GM12878 (cell line): Measurements from ENCODE around the gene SUSD2.

ENCODE experiments used
- ATF3 ChIP-seq: IDR thresholded peaks from 2 replicates; pipeline ENCODE4 v1.6.1; 2011; ENCODE audit warnings: low read depth, mild to moderate bottlenecking, low read length, moderate library complexity, borderline replicate concordance; ENCODE audit errors: extremely low read depth
- BHLHE40 ChIP-seq, 2 experiments: fragments of 450-650 bp in 1 of 2; IDR thresholded peaks; 2 replicates each; pipeline ENCODE4 v1.6.1; 2011 to 2017; ENCODE audit warnings: low read depth in 2 of 2, borderline replicate concordance in 1 of 2, improper control_type of control experiment in 1 of 2, low read length in 1 of 2, mild to moderate bottlenecking in 1 of 2
- CTCF ChIP-seq, 3 experiments: IDR thresholded peaks in 2 of 3; conservative IDR thresholded peaks in 1 of 3; 2 replicates each; pipeline ENCODE4 v1.5.1; 2011; ENCODE audit warnings: low read depth in 3 of 3, low read length in 3 of 3, mild to moderate bottlenecking in 3 of 3, control low read depth in 2 of 3, moderate library complexity in 2 of 3, inconsistent platforms in 1 of 3, mixed read lengths in 1 of 3; ENCODE audit not compliant: control insufficient read depth in 2 of 3, insufficient read depth in 1 of 3; ENCODE audit errors: extremely low read depth in 1 of 3
- EZH2 ChIP-seq: IDR thresholded peaks from 2 replicates; pipeline ENCODE4 v1.6.1; 2012; ENCODE audit warnings: low read depth, mild to moderate bottlenecking, control low read depth, inconsistent platforms, low read length, borderline replicate concordance; ENCODE audit not compliant: control insufficient read depth
- IKZF2 ChIP-seq, 2 experiments: fragments of 450-650 bp; IDR thresholded peaks; 2 replicates each; pipeline ENCODE4 v1.6.1; 2017; ENCODE audit warnings: mild to moderate bottlenecking in 2 of 2, moderate library complexity in 2 of 2
- JUND ChIP-seq: IDR thresholded peaks from 2 replicates; pipeline ENCODE4 v1.6.1; 2012; ENCODE audit warnings: low read depth, mild to moderate bottlenecking, low read length, improper control_type of control experiment, moderate library complexity
- POLR2AphosphoS5 ChIP-seq: IDR thresholded peaks from 2 replicates; pipeline ENCODE4 v1.6.1; 2011; ENCODE audit warnings: mild to moderate bottlenecking, low read length, inconsistent platforms
- TAF1 ChIP-seq: IDR thresholded peaks from 2 replicates; pipeline ENCODE4 v1.6.1; 2011; ENCODE audit warnings: mild to moderate bottlenecking, low read depth, low read length, borderline replicate concordance
- YY1 ChIP-seq: IDR thresholded peaks from 2 replicates; pipeline ENCODE4 v1.6.1; 2011; ENCODE audit warnings: low read depth, mild to moderate bottlenecking, low read length
- ZNF384 ChIP-seq: IDR thresholded peaks from 2 replicates; pipeline ENCODE4 v1.6.1; 2012; ENCODE audit warnings: low read depth, mild to moderate bottlenecking, low read length, improper control_type of control experiment, borderline replicate concordance

GRCh38 chr22:24208012-24208749 lies 26.9 kb downstream of the SUSD2 start:
- TF ChIP-seq CTCF (IDR thresholded peaks at IDR 0.05 in 2 of 3, conservative IDR thresholded peaks at IDR 0.05 in 1 of 3; ENCODE audit: control insufficient read depth in 2 of 3, extremely low read depth in 1 of 3, insufficient read depth in 1 of 3, low read depth in 3 of 3, low read length in 3 of 3) = no peak
- TF ChIP-seq IKZF2 (IDR thresholded peaks at IDR 0.05) = no peak
- TF ChIP-seq ZNF384 = no peak
- TF ChIP-seq EZH2 = no peak
- no peak for TF ChIP-seq JUND
- no peak for TF ChIP-seq ATF3
- no peak for TF ChIP-seq TAF1
- no peak for TF ChIP-seq BHLHE40 (IDR thresholded peaks at IDR 0.05; ENCODE audit: borderline replicate concordance in 1 of 2, low read depth in 2 of 2, low read length in 1 of 2)
- no peak for TF ChIP-seq YY1
- no peak for TF ChIP-seq POLR2AphosphoS5
